HEK293 (cell line): ENCODE results near the gene SMURF1.

Source experiments
- CTCF ChIA-PET: fragments of 350-600 bp; formaldehyde crosslinking; extraction: SDS; loops from one replicate; lab custom pipeline; 2021; ENCODE audit warnings: antibody characterized with exemption; lab: Yijun Ruan, JAX
- POLR2A ChIA-PET: fragments of 300-600 bp; formaldehyde crosslinking; extraction: SDS; loops from one replicate; lab custom pipeline; 2020; ENCODE audit warnings: antibody characterized with exemption, inconsistent platforms; lab: Yijun Ruan, JAX
- H3K27ac ChIP-seq: fragments of 200-500 bp; sonication (Bioruptor generic); 2 replicates; pipeline ENCODE4 v1.5.1; 2014; ENCODE audit warnings: low read depth, low read length, control low read depth, inconsistent platforms; ENCODE audit errors: extremely low read depth
- H3K36me3 ChIP-seq, 2 experiments: fragments of 200-500 bp in 1 of 2; sonication (Bioruptor generic) in 1 of 2; 1 replicate in 1 of 2; 2 replicates in 1 of 2; pipeline ENCODE4 v1.5.1; 2014 to 2017; ENCODE audit warnings: inconsistent platforms in 2 of 2, low read length in 2 of 2; ENCODE audit not compliant: control insufficient read depth in 2 of 2, insufficient read depth in 1 of 2
- H3K4me1 ChIP-seq: fragments of 200-500 bp; sonication (Bioruptor generic); 2 replicates; pipeline ENCODE4 v1.5.1; 2014; ENCODE audit warnings: mild to moderate bottlenecking, low read length, inconsistent platforms; ENCODE audit not compliant: control insufficient read depth, insufficient read depth
- H3K4me3 ChIP-seq: 2 replicates; pipeline ENCODE4 v1.5.1; 2011; ENCODE audit warnings: low read depth, mild to moderate bottlenecking, control low read depth, low read length, moderate library complexity
- H3K9me3 ChIP-seq: fragments of 200-500 bp; sonication (Bioruptor generic); 2 replicates; pipeline ENCODE4 v1.5.1; 2014; ENCODE audit warnings: low read depth, low read length, inconsistent platforms; ENCODE audit not compliant: control insufficient read depth, insufficient read depth
- ELK4 ChIP-seq: IDR thresholded peaks from 2 replicates; pipeline ENCODE4 v1.6.1; 2011; ENCODE audit warnings: mild to moderate bottlenecking, low read depth, low read length, borderline replicate concordance
- KLF16 ChIP-seq: fragments of 450-650 bp; formaldehyde crosslinking; IDR thresholded peaks from 2 replicates; pipeline ENCODE4 v1.5.1; 2017; ENCODE audit warnings: missing biosample characterization, missing genetic modification characterization
- PRDM2 ChIP-seq: fragments of 450-650 bp; formaldehyde crosslinking; IDR thresholded peaks from 2 replicates; pipeline ENCODE4 v1.5.1; 2016; ENCODE audit warnings: missing biosample characterization, missing genetic modification characterization, borderline replicate concordance
- REPIN1 ChIP-seq: fragments of 450-650 bp; formaldehyde crosslinking; IDR thresholded peaks from 2 replicates; pipeline ENCODE4 v1.5.1; 2017; ENCODE audit warnings: missing biosample characterization, missing genetic modification characterization, low read depth
- ZBTB1 ChIP-seq: fragments of 450-650 bp; formaldehyde crosslinking; IDR thresholded peaks from 2 replicates; pipeline ENCODE4 v1.5.1; 2016; ENCODE audit warnings: missing biosample characterization, missing genetic modification characterization
- ZFP3 ChIP-seq: fragments of 450-650 bp; formaldehyde crosslinking; IDR thresholded peaks from 2 replicates; pipeline ENCODE4 v1.5.1; 2016; ENCODE audit warnings: low read depth, missing biosample characterization, missing genetic modification characterization
- ZFP37 ChIP-seq: fragments of 450-650 bp; formaldehyde crosslinking; IDR thresholded peaks from 2 replicates; pipeline ENCODE4 v1.5.1; 2016; ENCODE audit warnings: missing biosample characterization, missing genetic modification characterization
- ZNF280D ChIP-seq: fragments of 450-650 bp; formaldehyde crosslinking; IDR thresholded peaks from 2 replicates; pipeline ENCODE4 v1.5.1; 2016; ENCODE audit warnings: missing biosample characterization, missing genetic modification characterization
- ZNF302 ChIP-seq: fragments of 450-650 bp; formaldehyde crosslinking; IDR thresholded peaks from 2 replicates; pipeline ENCODE4 v1.5.1; 2016; ENCODE audit warnings: missing biosample characterization, missing genetic modification characterization, low read depth
- ZNF394 ChIP-seq: fragments of 450-650 bp; formaldehyde crosslinking; IDR thresholded peaks from 2 replicates; pipeline ENCODE4 v1.5.1; 2016; ENCODE audit warnings: missing biosample characterization, missing genetic modification characterization, mild to moderate bottlenecking, moderate library complexity, borderline replicate concordance
- ZNF404 ChIP-seq: fragments of 450-650 bp; formaldehyde crosslinking; IDR thresholded peaks from 2 replicates; pipeline ENCODE4 v1.5.1; 2017; ENCODE audit warnings: missing biosample characterization, missing genetic modification characterization
- ZNF433 ChIP-seq: fragments of 450-650 bp; formaldehyde crosslinking; IDR thresholded peaks from 2 replicates; pipeline ENCODE4 v1.5.1; 2016; ENCODE audit warnings: missing biosample characterization, missing genetic modification characterization, low read depth
- ZSCAN23 ChIP-seq: fragments of 450-650 bp; formaldehyde crosslinking; IDR thresholded peaks from 2 replicates; pipeline ENCODE4 v1.5.1; 2016; ENCODE audit warnings: missing biosample characterization, missing genetic modification characterization
- ZSCAN30 ChIP-seq: fragments of 450-650 bp; IDR thresholded peaks from 2 replicates; pipeline ENCODE4 v1.5.1; 2018; ENCODE audit warnings: missing biosample characterization, mild to moderate bottlenecking, missing genetic modification characterization, moderate library complexity
- ZSCAN4 ChIP-seq: fragments of 450-650 bp; formaldehyde crosslinking; IDR thresholded peaks from 2 replicates; pipeline ENCODE4 v1.5.1; 2017; ENCODE audit warnings: missing biosample characterization, missing genetic modification characterization
- TF ChIP-seq, protein P1 (sequence below): fragments of 450-650 bp; formaldehyde crosslinking; IDR thresholded peaks from 2 replicates; pipeline ENCODE4 v1.5.1; 2016; ENCODE audit warnings: missing biosample characterization, missing genetic modification characterization
- TF ChIP-seq, protein P2 (sequence below): fragments of 450-650 bp; formaldehyde crosslinking; IDR thresholded peaks from 2 replicates; pipeline ENCODE4 v1.5.1; 2016; ENCODE audit warnings: missing biosample characterization, missing genetic modification characterization, borderline replicate concordance

SMURF1 gene

GRCh38 chr7:99021941-99022560 is 121.9 kb downstream of the SMURF1 start:
- H3K27ac ChIP-seq = no peak overlapping the region
- CTCF ChIA-PET = interaction anchor here (1.0 to 1.4 kb wide), 2 partner anchors 18 to 248 kb away, joined by 3 read pairs; no protein-coding TSS in a partner anchor
- no peak overlapping the region for H3K4me3 ChIP-seq
- POLR2A ChIA-PET = no interaction called here
- H3K36me3 ChIP-seq = peaks cover 13% of the 10 kb centered on the region in 2 experiments
- TF ChIP-seq, protein P1, sequence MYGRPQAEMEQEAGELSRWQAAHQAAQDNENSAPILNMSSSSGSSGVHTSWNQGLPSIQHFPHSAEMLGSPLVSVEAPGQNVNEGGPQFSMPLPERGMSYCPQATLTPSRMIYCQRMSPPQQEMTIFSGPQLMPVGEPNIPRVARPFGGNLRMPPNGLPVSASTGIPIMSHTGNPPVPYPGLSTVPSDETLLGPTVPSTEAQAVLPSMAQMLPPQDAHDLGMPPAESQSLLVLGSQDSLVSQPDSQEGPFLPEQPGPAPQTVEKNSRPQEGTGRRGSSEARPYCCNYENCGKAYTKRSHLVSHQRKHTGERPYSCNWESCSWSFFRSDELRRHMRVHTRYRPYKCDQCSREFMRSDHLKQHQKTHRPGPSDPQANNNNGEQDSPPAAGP (tag by site-specific recombination) = no peak
- TF ChIP-seq PRDM2 (no peak), ZNF404 (tag by site-specific recombination) (no peak), ZNF280D (tag by site-specific recombination) (no peak), ZSCAN23 (tag by site-specific recombination) (no peak), KLF16 (tag by site-specific recombination) (no peak), ZFP3 (tag by site-specific recombination) (no peak), REPIN1 (no peak), ZFP37 (tag by site-specific recombination) (no peak), ZSCAN4 (tag by site-specific recombination) (no peak), ZNF394 (tag by site-specific recombination) (no peak), ELK4 (no peak), ZNF302 (tag by site-specific recombination) (no peak), ZNF433 (tag by site-specific recombination) (no peak), ZSCAN30 (tag by site-specific recombination) (no peak), ZBTB1 (tag by site-specific recombination) (no peak)
- TF ChIP-seq, protein P2, sequence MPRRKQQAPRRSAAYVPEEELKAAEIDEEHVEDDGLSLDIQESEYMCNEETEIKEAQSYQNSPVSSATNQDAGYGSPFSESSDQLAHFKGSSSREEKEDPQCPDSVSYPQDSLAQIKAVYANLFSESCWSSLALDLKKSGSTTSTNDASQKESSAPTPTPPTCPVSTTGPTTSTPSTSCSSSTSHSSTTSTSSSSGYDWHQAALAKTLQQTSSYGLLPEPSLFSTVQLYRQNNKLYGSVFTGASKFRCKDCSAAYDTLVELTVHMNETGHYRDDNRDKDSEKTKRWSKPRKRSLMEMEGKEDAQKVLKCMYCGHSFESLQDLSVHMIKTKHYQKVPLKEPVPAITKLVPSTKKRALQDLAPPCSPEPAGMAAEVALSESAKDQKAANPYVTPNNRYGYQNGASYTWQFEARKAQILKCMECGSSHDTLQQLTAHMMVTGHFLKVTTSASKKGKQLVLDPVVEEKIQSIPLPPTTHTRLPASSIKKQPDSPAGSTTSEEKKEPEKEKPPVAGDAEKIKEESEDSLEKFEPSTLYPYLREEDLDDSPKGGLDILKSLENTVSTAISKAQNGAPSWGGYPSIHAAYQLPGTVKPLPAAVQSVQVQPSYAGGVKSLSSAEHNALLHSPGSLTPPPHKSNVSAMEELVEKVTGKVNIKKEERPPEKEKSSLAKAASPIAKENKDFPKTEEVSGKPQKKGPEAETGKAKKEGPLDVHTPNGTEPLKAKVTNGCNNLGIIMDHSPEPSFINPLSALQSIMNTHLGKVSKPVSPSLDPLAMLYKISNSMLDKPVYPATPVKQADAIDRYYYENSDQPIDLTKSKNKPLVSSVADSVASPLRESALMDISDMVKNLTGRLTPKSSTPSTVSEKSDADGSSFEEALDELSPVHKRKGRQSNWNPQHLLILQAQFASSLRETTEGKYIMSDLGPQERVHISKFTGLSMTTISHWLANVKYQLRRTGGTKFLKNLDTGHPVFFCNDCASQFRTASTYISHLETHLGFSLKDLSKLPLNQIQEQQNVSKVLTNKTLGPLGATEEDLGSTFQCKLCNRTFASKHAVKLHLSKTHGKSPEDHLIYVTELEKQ (tag by site-specific recombination) = no peak
- peaks cover 2% of the 10 kb centered on the region; the same call in 1 of the 2 replicates for H3K4me1 ChIP-seq
- no peaks in the 10 kb centered on the region for H3K9me3 ChIP-seq
